Trophoblast cell (in vitro differentiated cells and primary cell): Measurements from ENCODE around the gene SIGLECL1.

Source experiments
- DNase-seq, 2 donors: peaks; one replicate each; pipeline ENCODE4 v3.0.0-alpha.2; 2016
- H2AFZ ChIP-seq: 2 replicates; pipeline ENCODE4 v1.6.1; 2013; ENCODE audit warnings: low read length, moderate library complexity, mild to moderate bottlenecking; ENCODE audit not compliant: insufficient read depth, poor library complexity
- H2AK5ac ChIP-seq: 2 replicates; pipeline ENCODE4 v1.6.1; 2013; ENCODE audit warnings: mild to moderate bottlenecking, low read length
- H2BK120ac ChIP-seq: 2 replicates; pipeline ENCODE4 v1.6.1; 2013; ENCODE audit warnings: low read length, mild to moderate bottlenecking, moderate library complexity; ENCODE audit not compliant: insufficient read depth, poor library complexity
- H2BK12ac ChIP-seq: 2 replicates; pipeline ENCODE4 v1.6.1; 2013; ENCODE audit warnings: mild to moderate bottlenecking, low read length, moderate library complexity
- H2BK5ac ChIP-seq: 2 replicates; pipeline ENCODE4 v1.6.1; 2013; ENCODE audit warnings: low read length, low read depth, moderate library complexity, mild to moderate bottlenecking; ENCODE audit not compliant: poor library complexity
- H3K14ac ChIP-seq: 2 replicates; pipeline ENCODE4 v1.6.1; 2013; ENCODE audit warnings: mild to moderate bottlenecking, low read length
- H3K18ac ChIP-seq: 2 replicates; pipeline ENCODE4 v1.6.1; 2013; ENCODE audit warnings: mild to moderate bottlenecking, low read length
- H3K23ac ChIP-seq: 2 replicates; pipeline ENCODE4 v1.6.1; 2013; ENCODE audit warnings: low read length
- H3K27ac ChIP-seq: 2 replicates; pipeline ENCODE4 v1.5.1; 2013; ENCODE audit warnings: low read depth, mild to moderate bottlenecking, inconsistent platforms, low read length, moderate library complexity
- H3K27me3 ChIP-seq: 2 replicates; pipeline ENCODE4 v1.6.1; 2013; ENCODE audit warnings: inconsistent platforms, mild to moderate bottlenecking, low read length, moderate library complexity; ENCODE audit not compliant: insufficient read depth
- H3K36me3 ChIP-seq, 2 experiments: 1 replicate in 1 of 2; 2 replicates in 1 of 2; pipeline ENCODE4 v1.6.1; 2013; ENCODE audit warnings: low read length in 2 of 2, mild to moderate bottlenecking in 2 of 2, moderate library complexity in 1 of 2; ENCODE audit not compliant: insufficient read depth in 2 of 2, control insufficient read depth in 1 of 2
- H3K4ac ChIP-seq: 2 replicates; pipeline ENCODE4 v1.6.1; 2013; ENCODE audit warnings: low read depth, mild to moderate bottlenecking, low read length, moderate library complexity
- H3K4me1 ChIP-seq, 2 experiments: 1 replicate in 1 of 2; 2 replicates in 1 of 2; pipeline ENCODE4 v1.6.1; 2013; ENCODE audit warnings: low read length in 2 of 2, mild to moderate bottlenecking in 2 of 2, moderate library complexity in 1 of 2; ENCODE audit not compliant: insufficient read depth in 2 of 2, control insufficient read depth in 1 of 2
- H3K4me2 ChIP-seq: 2 replicates; pipeline ENCODE4 v1.6.1; 2013; ENCODE audit warnings: inconsistent platforms, mild to moderate bottlenecking, low read length, moderate library complexity
- H3K4me3 ChIP-seq: 2 replicates; pipeline ENCODE4 v1.5.1; 2013; ENCODE audit warnings: mild to moderate bottlenecking, low read depth, low read length, inconsistent platforms
- H3K79me1 ChIP-seq: one replicate; pipeline ENCODE4 v1.6.1; 2013; ENCODE audit warnings: low read length
- H3K79me2 ChIP-seq: 2 replicates; pipeline ENCODE4 v1.6.1; 2013; ENCODE audit warnings: low read length, mild to moderate bottlenecking; ENCODE audit not compliant: control insufficient read depth, insufficient read depth, poor library complexity
- H3K9ac ChIP-seq: 2 replicates; pipeline ENCODE4 v1.6.1; 2013; ENCODE audit warnings: mild to moderate bottlenecking, low read length
- H3K9me3 ChIP-seq: 2 replicates; pipeline ENCODE4 v1.6.1; 2013; ENCODE audit warnings: low read depth, mild to moderate bottlenecking, control low read depth, inconsistent platforms, low read length; ENCODE audit not compliant: insufficient read depth
- H4K12ac ChIP-seq: 2 replicates; pipeline ENCODE4 v1.6.1; 2013; ENCODE audit warnings: low read depth, mild to moderate bottlenecking, low read length, moderate library complexity
- H4K8ac ChIP-seq: 2 replicates; pipeline ENCODE4 v1.6.1; 2013; ENCODE audit warnings: low read depth, mild to moderate bottlenecking, low read length, moderate library complexity
- H4K91ac ChIP-seq: one replicate; pipeline ENCODE4 v1.6.1; 2013; ENCODE audit warnings: low read depth, mild to moderate bottlenecking, low read length, moderate library complexity
- WGBS: extraction: QIAGEN DNeasy Blood & Tissue Kit; methylation state at CpG from one replicate; pipeline ENCODE4 v1.1.7; 2013; ENCODE audit warnings: missing lambda C conversion rate; ENCODE audit not compliant: insufficient read length, insufficient coverage; ENCODE audit errors: extremely low coverage; 5-methylcytosine and 5-hydroxymethylcytosine counted together

The SIGLECL1 gene

GRCh38 chr19:51219307-51219706 lies 31.6 kb upstream of the SIGLECL1 start:
- Histone ChIP-seq H3K27me3 (no peaks in the 10 kb centered on the region), H3K4me2 (no peak overlapping the region), H2BK12ac (no peak overlapping the region), H3K27ac (no peak overlapping the region), H4K8ac (no peak overlapping the region), H3K9me3 (peaks cover 17% of the 10 kb centered on the region), H3K79me2 (no peaks in the 10 kb centered on the region), H3K14ac (no peak overlapping the region), H3K23ac (no peak overlapping the region), H3K36me3 (no peaks in the 10 kb centered on the region), H3K79me1 (no peaks in the 10 kb centered on the region), H3K4me1 (no peaks in the 10 kb centered on the region), H2AK5ac (no peak overlapping the region), H3K9ac (no peak overlapping the region), H2BK120ac (no peak overlapping the region), H4K12ac (no peak overlapping the region), H3K4ac (no peak overlapping the region), H3K18ac (no peak overlapping the region), H2AFZ (no peak overlapping the region), H2BK5ac (no peak overlapping the region), H4K91ac (no peak overlapping the region), H3K4me3 (no peak overlapping the region)
- no CpG with 5 or more reads among the region's 1 CpG for WGBS
- DNase-seq = no peak

GRCh38 chr19:51219971-51220370 lies 30.9 kb upstream of the SIGLECL1 start:
- H4K8ac ChIP-seq = no peak overlapping the region
- H3K27me3 ChIP-seq = no peaks in the 10 kb centered on the region
- H3K27ac ChIP-seq = no peak overlapping the region
- no peak overlapping the region for H3K4me2 ChIP-seq
- H3K14ac ChIP-seq = no peak overlapping the region
- H3K9ac ChIP-seq = no peak overlapping the region
- no peak overlapping the region for H2AFZ ChIP-seq
- no peak overlapping the region for H2BK12ac ChIP-seq
- H2BK120ac ChIP-seq = no peak overlapping the region
- H3K18ac ChIP-seq = no peak overlapping the region
- no CpG with 5 or more reads among the region's 1 CpG for WGBS
- no peak overlapping the region for H4K12ac ChIP-seq
- no peaks in the 10 kb centered on the region for H3K79me1 ChIP-seq
- H3K79me2 ChIP-seq = no peaks in the 10 kb centered on the region
- H3K9me3 ChIP-seq = peaks cover 17% of the 10 kb centered on the region
- H3K23ac ChIP-seq = no peak overlapping the region
- no peaks in the 10 kb centered on the region for H3K36me3 ChIP-seq
- DNase-seq = no peak
- no peak overlapping the region for H2BK5ac ChIP-seq
- no peak overlapping the region for H4K91ac ChIP-seq
- no peak overlapping the region for H3K4ac ChIP-seq
- no peak overlapping the region for H2AK5ac ChIP-seq
- H3K4me1 ChIP-seq = no peaks in the 10 kb centered on the region
- no peak overlapping the region for H3K4me3 ChIP-seq

- Histone ChIP-seq H3K27ac (no peak overlapping the region), H4K8ac (no peak overlapping the region), H3K4ac (no peak overlapping the region), H4K12ac (no peak overlapping the region), H3K36me3 (no peaks in the 10 kb centered on the region), H3K27me3 (no peaks in the 10 kb centered on the region), H3K4me1 (no peaks in the 10 kb centered on the region), H2AK5ac (no peak overlapping the region), H3K9me3 (peaks cover 11% of the 10 kb centered on the region), H3K18ac (no peak overlapping the region), H4K91ac (no peak overlapping the region), H2AFZ (no peak overlapping the region), H2BK120ac (no peak overlapping the region), H3K23ac (no peak overlapping the region), H3K4me2 (no peak overlapping the region), H2BK5ac (no peak overlapping the region), H3K14ac (no peak overlapping the region), H3K79me1 (no peaks in the 10 kb centered on the region), H3K4me3 (no peak overlapping the region), H3K9ac (no peak overlapping the region), H2BK12ac (no peak overlapping the region), H3K79me2 (no peaks in the 10 kb centered on the region)
- DNase-seq = no peak
Measured at GRCh38 chr19:51220996-51221395, 29.9 kb upstream of the SIGLECL1 start.

- no peak overlapping the region for H3K23ac ChIP-seq
- no peak overlapping the region for H4K91ac ChIP-seq
- no peak overlapping the region for H2AK5ac ChIP-seq
- H3K27me3 ChIP-seq = no peaks in the 10 kb centered on the region
- H3K79me1 ChIP-seq = no peaks in the 10 kb centered on the region
- no peak overlapping the region for H2BK5ac ChIP-seq
- H3K36me3 ChIP-seq = no peaks in the 10 kb centered on the region
- no peak overlapping the region for H2BK120ac ChIP-seq
- no peak overlapping the region for H4K8ac ChIP-seq
- no peaks in the 10 kb centered on the region for H3K79me2 ChIP-seq
- no peak overlapping the region for H3K14ac ChIP-seq
- no peak for DNase-seq
- no peak overlapping the region for H2BK12ac ChIP-seq
- no peak overlapping the region for H3K4me2 ChIP-seq
- no peak overlapping the region for H3K4ac ChIP-seq
- no peak overlapping the region for H3K18ac ChIP-seq
- no CpG with 5 or more reads among the region's 3 CpGs for WGBS
- no peak overlapping the region for H3K27ac ChIP-seq
- H4K12ac ChIP-seq = no peak overlapping the region
- no peak overlapping the region for H2AFZ ChIP-seq
- no peak overlapping the region for H3K9ac ChIP-seq
- no peak overlapping the region for H3K4me3 ChIP-seq
- peaks cover 9% of the 10 kb centered on the region for H3K9me3 ChIP-seq
- H3K4me1 ChIP-seq = no peaks in the 10 kb centered on the region
Measured at GRCh38 chr19:51224163-51224641, 26.7 kb upstream of the SIGLECL1 start.
